GM12878 (cell line): ENCODE data around the gene OR51E2. TPM values are rescaled to one million over a fixed set of nuclear protein-coding genes. Genes with fewer than 3 reads are reported as not detected.

Experiments used
- ATAC-seq: fragments of 200-7000 bp; cut with Tn5 transposase; 3 replicates; pipeline ENCODE4 v1.9.1; 2020; ENCODE audit warnings: mild to moderate bottlenecking, moderate library complexity
- BruUV-seq: library from RNA; stranded (reverse); fragments of 400-500 nt; replicated peaks from 2 replicates; lab custom pipeline; 2021; lab: Mats Ljungman, UMichigan
- CTCF ChIA-PET: fragments of 300-600 bp; sonication (Branson Sonifier 250); formaldehyde crosslinking; extraction: SDS; loops from one replicate; lab custom pipeline; 2021; ENCODE audit warnings: inconsistent platforms; lab: Yijun Ruan, JAX
- POLR2A ChIA-PET: fragments of 350-600 bp; formaldehyde crosslinking; extraction: SDS; loops from one replicate; lab custom pipeline; 2021; ENCODE audit warnings: inconsistent platforms; lab: Charles Lee
- RAD21 ChIA-PET: fragments of 300-600 bp; sonication (Branson Sonifier 250); formaldehyde crosslinking; loops from one replicate; lab custom pipeline; 2023; ENCODE audit warnings: antibody characterized with exemption; ENCODE audit not compliant: unreplicated experiment; lab: Charles Lee
- SMC1A ChIA-PET: fragments of 300-600 bp; sonication (Branson Sonifier 250); formaldehyde crosslinking; loops from one replicate; lab custom pipeline; 2023; ENCODE audit not compliant: unreplicated experiment, uncharacterized antibody; lab: Charles Lee
- DNase-seq: peaks from one replicate; pipeline ENCODE4 v3.0.0-alpha.2; 2011; ENCODE audit warnings: low read depth, low spot score
- FAIRE-seq: peaks from 3 replicates; lab custom pipeline; 2011; peaks lifted over from hg19 to GRCh38; lab: Jason Lieb, UNC
- H2AFZ ChIP-seq: 2 replicates; pipeline ENCODE4 v1.6.0; 2011; ENCODE audit warnings: low read depth, low read length, control low read depth; ENCODE audit not compliant: control insufficient read depth
- H3K27ac ChIP-seq: 2 replicates; pipeline ENCODE4 v1.5.1; 2011; ENCODE audit warnings: control low read depth; ENCODE audit not compliant: control insufficient read depth, insufficient read depth
- H3K27me3 ChIP-seq, 2 experiments: replicated peaks in 1 of 2; 2 replicates each; pipeline versions ENCODE4 v1.6.0 to v1.6.1; 2011; ENCODE audit warnings: low read length in 1 of 2; ENCODE audit not compliant: control insufficient read depth in 2 of 2, insufficient read depth in 2 of 2
- H3K36me3 ChIP-seq, 2 experiments: 2 replicates each; pipeline ENCODE4 v1.5.1; 2011; ENCODE audit warnings: low read length in 1 of 2; ENCODE audit not compliant: control insufficient read depth in 2 of 2, insufficient read depth in 2 of 2
- H3K4me1 ChIP-seq: 2 replicates; pipeline ENCODE4 v1.6.1; 2011; ENCODE audit warnings: mild to moderate bottlenecking, low read length, moderate library complexity, mixed read lengths; ENCODE audit not compliant: control insufficient read depth, insufficient read depth
- H3K4me2 ChIP-seq: 2 replicates; pipeline ENCODE4 v1.6.0; 2011; ENCODE audit warnings: control low read depth; ENCODE audit not compliant: control insufficient read depth, insufficient read depth
- H3K4me3 ChIP-seq: fragments of 200-600 bp; sonication (generic); 2 replicates; pipeline ENCODE4 v1.5.1; 2016
- H3K79me2 ChIP-seq: 2 replicates; pipeline ENCODE4 v1.6.0; 2011; ENCODE audit warnings: low read length; ENCODE audit not compliant: control insufficient read depth, insufficient read depth
- H3K9ac ChIP-seq: 2 replicates; pipeline ENCODE4 v1.8.0; 2011; ENCODE audit warnings: low read length, control low read depth, mixed read lengths; ENCODE audit not compliant: control insufficient read depth, insufficient read depth
- H3K9me3 ChIP-seq: replicated peaks from 3 replicates; pipeline ENCODE4 v1.5.1; 2011; ENCODE audit warnings: mild to moderate bottlenecking, low read length; ENCODE audit not compliant: control insufficient read depth, insufficient read depth
- H4K20me1 ChIP-seq: 2 replicates; pipeline ENCODE4 v1.6.0; 2011; ENCODE audit not compliant: control insufficient read depth, insufficient read depth
- CUX1 ChIP-seq: IDR thresholded peaks from 2 replicates; pipeline ENCODE4 v1.6.1; 2012; ENCODE audit warnings: improper control_type of control experiment, low read depth, low read length; ENCODE audit not compliant: insufficient replicate concordance
- EP300 ChIP-seq, 2 experiments: fragments of 150-350 bp in 1 of 2; IDR thresholded peaks; 2 replicates each; pipeline ENCODE4 v1.6.1; 2011 to 2012; ENCODE audit warnings: low read depth in 2 of 2, low read length in 2 of 2, borderline replicate concordance in 1 of 2, improper control_type of control experiment in 1 of 2, inconsistent platforms in 1 of 2; ENCODE audit not compliant: control insufficient read depth in 1 of 2
- MYB ChIP-seq: fragments of 150-350 bp; IDR thresholded peaks from 2 replicates; pipeline ENCODE4 v1.6.1; 2014; ENCODE audit warnings: mild to moderate bottlenecking, low read depth, low read length, borderline replicate concordance
- WGBS: methylation state at CpG from one replicate; pipeline ENCODE4 v1.1.6; 2016; ENCODE audit warnings: low lambda C conversion rate; ENCODE audit not compliant: insufficient replicate concordance, insufficient coverage; ENCODE audit errors: missing lambda C conversion rate; 5-methylcytosine and 5-hydroxymethylcytosine counted together
- in situ Hi-C: fragments of 300-500 bp; cut with MboI; formaldehyde crosslinking; loops from 9 replicates; pipeline ENCODE4 v1.14.3; 2018; ENCODE audit warnings: mixed read lengths
- intact Hi-C: fragments of 100-400 bp; cut with micrococcal nuclease; formaldehyde crosslinking; loops from one replicate; pipeline ENCODE4 v1.14.2; 2022; ENCODE audit not compliant: unreplicated experiment
- polyA plus RNA-seq, 11 experiments: library from polyadenylated mRNA; depleted of rRNA in 4 of 11; unstranded in 6 of 11; stranded (reverse) in 5 of 11; fragments of >200 nt; fragmentation: Nextera tagmentation in 4 of 11; fragmentation: Illumina TruSeq in 1 of 11; extraction: Ambion mirVana in 4 of 11; extraction: Trizol in 1 of 11; gene quantifications; 1 replicate in 1 of 11; 2 replicates in 10 of 11; pipeline versions ENCODE4 v1.2.1 to v1.2.3, GENCODE V29; 2011 to 2016; ENCODE audit warnings: inconsistent platforms in 2 of 11, missing spikeins in 2 of 11, low read depth in 1 of 11
- total RNA-seq, 4 experiments: library from RNA; depleted of rRNA in 3 of 4; stranded (reverse); fragments of >200 nt in 3 of 4; fragmentation: Illumina TruSeq in 1 of 4; extraction: Trizol in 1 of 4; gene quantifications; 2 replicates each; pipeline versions ENCODE4 v1.2.1 to v1.2.3, GENCODE V29; 2013 to 2021

The OR51E2 gene
- total and polyA plus RNA-seq, 10 of the 15 experiments (the other 5 are each of a cell fraction or from before 2014, with no cell fraction given) = not detected

GRCh38 chr11:4672470-4672869, 25.2 kb downstream of the OR51E2 start:
- 19% methylated on average over 3 of the region's 3 CpGs for WGBS
- POLR2A ChIA-PET = no interaction called here
- SMC1A ChIA-PET = no interaction called here
- no peak overlapping the region for H2AFZ ChIP-seq
- RAD21 ChIA-PET = no interaction called here
- H3K36me3 ChIP-seq = no peaks in the 10 kb centered on the region
- H3K27me3 ChIP-seq = no peaks in the 10 kb centered on the region
- CTCF ChIA-PET = no interaction called here
- no peak overlapping the region for H3K4me3 ChIP-seq
- no peaks in the 10 kb centered on the region for H3K9me3 ChIP-seq
- no peak for DNase-seq
- H3K79me2 ChIP-seq = no peaks in the 10 kb centered on the region
- intact Hi-C loops (no loop called here), in situ Hi-C loops (no loop called here)
- TF ChIP-seq EP300 (IDR thresholded peaks at IDR 0.05; ENCODE audit: borderline replicate concordance in 1 of 2, control insufficient read depth in 1 of 2, low read depth in 2 of 2, low read length in 2 of 2) (no peak), MYB (no peak), CUX1 (no peak)
- FAIRE-seq = no peak
- no peaks in the 10 kb centered on the region for H3K4me1 ChIP-seq
- BruUV-seq = no TSS peak
- no peak overlapping the region for H3K9ac ChIP-seq
- ATAC-seq = no peak
- no peak overlapping the region for H3K27ac ChIP-seq
- no peaks in the 10 kb centered on the region for H4K20me1 ChIP-seq
- H3K4me2 ChIP-seq = no peak overlapping the region
